ENCODE results near the gene ATF6. TPM values are rescaled to one million over a fixed set of nuclear protein-coding genes. Genes with fewer than 3 reads are reported as not detected.

The ATF6 gene
- total and polyA plus RNA-seq, 2 of the 8 experiments (the other 6 are each of a cell fraction or from before 2014, with no cell fraction given) = 4.6 to 10.0 TPM

DNA sequence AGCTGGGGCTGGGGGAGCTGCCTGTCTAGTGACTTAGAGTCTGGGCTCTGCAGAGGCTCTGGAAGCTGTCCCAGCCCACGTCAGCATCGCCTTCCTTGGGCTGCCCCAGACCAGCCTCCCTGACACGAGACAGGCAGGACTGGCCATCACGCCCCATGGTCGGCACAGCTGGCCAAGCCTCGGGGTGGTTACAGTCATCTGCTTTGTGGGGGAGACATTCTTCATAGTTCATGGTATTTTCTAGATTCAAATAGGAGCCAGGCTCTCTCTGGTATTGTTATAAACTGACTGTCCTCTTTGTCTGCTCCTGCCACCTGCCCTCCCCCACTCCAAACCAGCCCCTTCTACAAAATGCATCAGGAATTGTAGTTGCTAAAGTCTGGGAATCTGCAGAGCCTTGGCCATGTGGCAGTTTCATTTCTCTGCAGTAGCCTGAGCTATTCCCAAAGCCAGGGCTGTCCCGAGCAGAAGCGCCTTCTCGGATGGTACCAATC is 228.1 kb downstream of the ATF6 start:
- H3K9ac ChIP-seq (replicated peaks in 1 of 4; ENCODE audit: extremely low read depth in 1 of 4, low read depth in 3 of 4, low read length in 3 of 4) = no peak overlapping the region
- H4K20me1 ChIP-seq (replicated peaks in 1 of 2; ENCODE audit: control insufficient read depth in 1 of 2, insufficient read depth in 2 of 2, low read length in 2 of 2) = no peaks in the 10 kb centered on the region
- H3K4me2 ChIP-seq (ENCODE audit: insufficient read depth in 1 of 2, low read depth in 2 of 2, low read length in 2 of 2) = no peak overlapping the region
- H3K23me2 ChIP-seq (ENCODE audit: low read depth, low read length) = no peaks in the 10 kb centered on the region
- H2BK120ac ChIP-seq (replicated peaks; ENCODE audit: low read depth, low read length) = no peak overlapping the region
- H3K4ac ChIP-seq (replicated peaks; ENCODE audit: insufficient read length, low read depth, low read length) = no peak overlapping the region
- no peak overlapping the region for H3K27ac ChIP-seq (ENCODE audit: low read depth, low read length)
- H3K79me1 ChIP-seq (ENCODE audit: low read depth, low read length) = no peaks in the 10 kb centered on the region
- no peaks in the 10 kb centered on the region for H3K79me2 ChIP-seq (ENCODE audit: control insufficient read depth in 1 of 2, insufficient read depth in 2 of 2, low read length in 2 of 2)
- ChIA-PET POLR2A (ENCODE audit: partially characterized antibody) (interaction anchor here (0.5 kb wide), 1 partner anchor 33 kb away, joined by 3 read pairs; no protein-coding TSS in a partner anchor), CTCF (ENCODE audit: partially characterized antibody) (interaction anchor here (0.7 to 1.5 kb wide), 2 partner anchors 43 to 51 kb away, joined by 3 to 4 read pairs; no protein-coding TSS in a partner anchor)
- no peak overlapping the region for H3K14ac ChIP-seq (ENCODE audit: insufficient read length)
- H4K91ac ChIP-seq (replicated peaks; ENCODE audit: insufficient read length, low read length) = no peak overlapping the region
- H3K9me3 ChIP-seq (ENCODE audit: insufficient read depth in 2 of 2, low read depth in 1 of 2, low read length in 1 of 2) = no peaks in the 10 kb centered on the region
- no peak overlapping the region for H2AFZ ChIP-seq (ENCODE audit: low read length)
- H2BK15ac ChIP-seq (ENCODE audit: low read length) = no peak overlapping the region
- no peak overlapping the region for H2BK5ac ChIP-seq (ENCODE audit: low read depth, low read length)
- no peak overlapping the region for H3K56ac ChIP-seq (replicated peaks; ENCODE audit: insufficient read length, low read depth, low read length)
- H2BK20ac ChIP-seq (ENCODE audit: low read length) = no peak overlapping the region
- no peaks in the 10 kb centered on the region for H3K4me1 ChIP-seq (replicated peaks in 1 of 4; ENCODE audit: control insufficient read depth in 3 of 4, insufficient read depth in 4 of 4, low read length in 3 of 4)
- H2BK12ac ChIP-seq (ENCODE audit: low read depth, low read length) = no peak overlapping the region
- no peak for DNase-seq (ENCODE audit: low read depth in 1 of 2, low spot score in 2 of 2)
- H4K8ac ChIP-seq (ENCODE audit: extremely low read depth, insufficient read depth, low read length) = no peak overlapping the region
- no peak overlapping the region for H3K18ac ChIP-seq (ENCODE audit: extremely low read depth, low read length)
- no peak overlapping the region for H3K23ac ChIP-seq (ENCODE audit: insufficient read length)
- H2AK5ac ChIP-seq (ENCODE audit: low read depth, low read length) = no peak overlapping the region
- H3K36me3 ChIP-seq (ENCODE audit: control insufficient read depth in 2 of 4, insufficient read depth in 4 of 4, low read length in 3 of 4) = no peaks in the 10 kb centered on the region; a peak in 2 of 8 replicates
- WGBS, 2 experiments (ENCODE audit: extremely low coverage in 1 of 2, insufficient coverage in 1 of 2, insufficient read length in 1 of 2, insufficient replicate concordance in 2 of 2, low coverage in 1 of 2, low lambda C conversion rate in 2 of 2, missing lambda C conversion rate in 1 of 2) = 89% methylated on average over 9 of the region's 9 CpGs; no CpG with 5 or more reads in 1 of the 2 experiments
- no peak for FAIRE-seq
- no peak overlapping the region for H3K4me3 ChIP-seq (ENCODE audit: extremely low read depth in 1 of 4, insufficient read depth in 2 of 4, low read depth in 3 of 4, low read length in 4 of 4)
- no peak overlapping the region for H4K5ac ChIP-seq (ENCODE audit: insufficient read length, low read depth, low read length)
- H3K27me3 ChIP-seq (replicated peaks in 1 of 4; ENCODE audit: control insufficient read depth in 3 of 4, extremely low read depth in 1 of 4, insufficient read depth in 3 of 4, low read length in 3 of 4) = no peaks in the 10 kb centered on the region
- TF ChIP-seq RNF2 (IDR thresholded peaks at IDR 0.05; ENCODE audit: borderline replicate concordance, low read depth, low read length, missing control alignments, poor library complexity, severe bottlenecking) = no peak
- no peak for TF ChIP-seq HDAC6 (IDR thresholded peaks at IDR 0.05; ENCODE audit: low read depth, low read length)
- TF ChIP-seq BACH1 (IDR thresholded peaks at IDR 0.05; ENCODE audit: low read length) = no peak
- TF ChIP-seq NRF1 (IDR thresholded peaks at IDR 0.05; ENCODE audit: low read depth, low read length) = no peak
- no peak for TF ChIP-seq EZH2 (IDR thresholded peaks at IDR 0.05; ENCODE audit: low read depth, low read length, severe bottlenecking)
- TF ChIP-seq ATF3 (IDR thresholded peaks at IDR 0.05; ENCODE audit: insufficient read depth, low read depth, low read length) = no peak
- TF ChIP-seq RFX5 (IDR thresholded peaks at IDR 0.05; ENCODE audit: borderline replicate concordance, low read depth, low read length) = no peak
- no peak for TF ChIP-seq SP1 (IDR thresholded peaks at IDR 0.05; ENCODE audit: low read depth, low read length)
- no peak for TF ChIP-seq FOSL1 (IDR thresholded peaks at IDR 0.05; ENCODE audit: insufficient read depth, low read depth, low read length)
- no peak for TF ChIP-seq YY1 (IDR thresholded peaks at IDR 0.05; ENCODE audit: low read depth, low read length)
- TF ChIP-seq KDM4A (IDR thresholded peaks at IDR 0.05; ENCODE audit: low read depth, low read length, severe bottlenecking) = no peak
- TF ChIP-seq CBX5 (IDR thresholded peaks at IDR 0.05; ENCODE audit: low read depth, low read length) = no peak
- TF ChIP-seq JUND (IDR thresholded peaks at IDR 0.05; ENCODE audit: low read length) = no peak

Data from H1 (cell line).